ENCODE results near the gene RABGAP1L.
"Not testable (repeated sequence)": the region's sequence is repeated elsewhere in the genome, so short reads cannot be mapped to it uniquely, and the experiment has no call there.

- TF ChIP-seq, protein P1, sequence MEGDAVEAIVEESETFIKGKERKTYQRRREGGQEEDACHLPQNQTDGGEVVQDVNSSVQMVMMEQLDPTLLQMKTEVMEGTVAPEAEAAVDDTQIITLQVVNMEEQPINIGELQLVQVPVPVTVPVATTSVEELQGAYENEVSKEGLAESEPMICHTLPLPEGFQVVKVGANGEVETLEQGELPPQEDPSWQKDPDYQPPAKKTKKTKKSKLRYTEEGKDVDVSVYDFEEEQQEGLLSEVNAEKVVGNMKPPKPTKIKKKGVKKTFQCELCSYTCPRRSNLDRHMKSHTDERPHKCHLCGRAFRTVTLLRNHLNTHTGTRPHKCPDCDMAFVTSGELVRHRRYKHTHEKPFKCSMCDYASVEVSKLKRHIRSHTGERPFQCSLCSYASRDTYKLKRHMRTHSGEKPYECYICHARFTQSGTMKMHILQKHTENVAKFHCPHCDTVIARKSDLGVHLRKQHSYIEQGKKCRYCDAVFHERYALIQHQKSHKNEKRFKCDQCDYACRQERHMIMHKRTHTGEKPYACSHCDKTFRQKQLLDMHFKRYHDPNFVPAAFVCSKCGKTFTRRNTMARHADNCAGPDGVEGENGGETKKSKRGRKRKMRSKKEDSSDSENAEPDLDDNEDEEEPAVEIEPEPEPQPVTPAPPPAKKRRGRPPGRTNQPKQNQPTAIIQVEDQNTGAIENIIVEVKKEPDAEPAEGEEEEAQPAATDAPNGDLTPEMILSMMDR (IDR thresholded peaks at IDR 0.05; ENCODE audit: insufficient read depth, low read length, poor library complexity, severe bottlenecking): not testable (repeated sequence)
- not testable (repeated sequence) for TF ChIP-seq EZH2phosphoT487 (conservative IDR thresholded peaks at IDR 0.05; ENCODE audit: low read length)
Observed at GRCh38 chr1:174320897-174321296, 161.6 kb downstream of the RABGAP1L start.
